Gastroesophageal sphincter (tissue), 3 donors: ENCODE data around the gene MAN2B1.

Source experiments
- EP300 ChIP-seq: sonication (generic); formaldehyde crosslinking; IDR thresholded peaks from one replicate; pipeline ENCODE4 v1.6.1; 2017; ENCODE audit warnings: antibody characterized with exemption, mild to moderate bottlenecking
- POLR2A ChIP-seq, 2 donors: fragments of 450-650 bp; IDR thresholded peaks; one replicate each; pipeline ENCODE4 v1.6.1; 2017; ENCODE audit warnings: antibody characterized with exemption in 2 of 2, mild to moderate bottlenecking in 2 of 2, moderate library complexity in 1 of 2
- POLR2AphosphoS5 ChIP-seq: sonication (generic); formaldehyde crosslinking; IDR thresholded peaks from one replicate; pipeline ENCODE4 v1.6.1; 2017; ENCODE audit warnings: antibody characterized with exemption
- TF ChIP-seq, protein P1 (sequence below), 4 experiments: fragments of 200-600 bp in 2 of 4; fragments of 450-650 bp in 2 of 4; sonication (generic) in 1 of 4; IDR thresholded peaks; one replicate each; pipeline ENCODE4 v1.5.1; 2017 to 2019; ENCODE audit warnings: antibody characterized with exemption in 4 of 4, mild to moderate bottlenecking in 2 of 4, moderate library complexity in 2 of 4

GRCh38 chr19:12689012-12689411 is 22.5 kb upstream of the MAN2B1 start:
- no peak for TF ChIP-seq POLR2A (IDR thresholded peaks at IDR 0.05)
- TF ChIP-seq, protein P1, sequence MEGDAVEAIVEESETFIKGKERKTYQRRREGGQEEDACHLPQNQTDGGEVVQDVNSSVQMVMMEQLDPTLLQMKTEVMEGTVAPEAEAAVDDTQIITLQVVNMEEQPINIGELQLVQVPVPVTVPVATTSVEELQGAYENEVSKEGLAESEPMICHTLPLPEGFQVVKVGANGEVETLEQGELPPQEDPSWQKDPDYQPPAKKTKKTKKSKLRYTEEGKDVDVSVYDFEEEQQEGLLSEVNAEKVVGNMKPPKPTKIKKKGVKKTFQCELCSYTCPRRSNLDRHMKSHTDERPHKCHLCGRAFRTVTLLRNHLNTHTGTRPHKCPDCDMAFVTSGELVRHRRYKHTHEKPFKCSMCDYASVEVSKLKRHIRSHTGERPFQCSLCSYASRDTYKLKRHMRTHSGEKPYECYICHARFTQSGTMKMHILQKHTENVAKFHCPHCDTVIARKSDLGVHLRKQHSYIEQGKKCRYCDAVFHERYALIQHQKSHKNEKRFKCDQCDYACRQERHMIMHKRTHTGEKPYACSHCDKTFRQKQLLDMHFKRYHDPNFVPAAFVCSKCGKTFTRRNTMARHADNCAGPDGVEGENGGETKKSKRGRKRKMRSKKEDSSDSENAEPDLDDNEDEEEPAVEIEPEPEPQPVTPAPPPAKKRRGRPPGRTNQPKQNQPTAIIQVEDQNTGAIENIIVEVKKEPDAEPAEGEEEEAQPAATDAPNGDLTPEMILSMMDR (IDR thresholded peaks at IDR 0.05) = no peak
- no peak for TF ChIP-seq POLR2AphosphoS5
- TF ChIP-seq EP300 = no peak
